Astrocyte (in vitro differentiated cells and primary cell): ENCODE measurements around the gene C3orf22. TPM values are rescaled to one million over a fixed set of nuclear protein-coding genes. Genes with fewer than 3 reads are reported as not detected.

Experiments
- DNase-seq: peaks from one replicate; pipeline ENCODE4 v3.0.0-alpha.2; 2010; ENCODE audit warnings: low read depth
- FAIRE-seq: peaks from 2 replicates; lab custom pipeline; 2011; peaks lifted over from hg19 to GRCh38; lab: Jason Lieb, UNC
- H2AFZ ChIP-seq: 2 replicates; pipeline ENCODE4 v1.6.0; 2012; ENCODE audit warnings: low read depth, low read length, inconsistent platforms
- H3K27ac ChIP-seq: 2 replicates; pipeline ENCODE4 v1.5.1; 2011; ENCODE audit warnings: low read depth, low read length, inconsistent platforms
- H3K27me3 ChIP-seq: 2 replicates; pipeline ENCODE4 v1.6.0; 2011; ENCODE audit warnings: low read length, inconsistent platforms; ENCODE audit not compliant: insufficient read depth
- H3K36me3 ChIP-seq: 2 replicates; pipeline ENCODE4 v1.5.1; 2011; ENCODE audit warnings: low read length, inconsistent platforms; ENCODE audit not compliant: insufficient read depth
- H3K4me1 ChIP-seq: 2 replicates; pipeline ENCODE4 v1.5.1; 2011; ENCODE audit warnings: low read length, inconsistent platforms; ENCODE audit not compliant: insufficient read depth
- H3K4me2 ChIP-seq: 2 replicates; pipeline ENCODE4 v1.6.0; 2012; ENCODE audit warnings: low read length, inconsistent platforms
- H3K4me3 ChIP-seq: 2 replicates; pipeline ENCODE4 v1.5.1; 2011; ENCODE audit warnings: low read depth, mild to moderate bottlenecking, low read length, inconsistent platforms; ENCODE audit not compliant: insufficient read depth
- H3K79me2 ChIP-seq: 2 replicates; pipeline ENCODE4 v1.6.0; 2012; ENCODE audit warnings: mild to moderate bottlenecking, low read length, inconsistent platforms; ENCODE audit not compliant: insufficient read depth
- H3K9ac ChIP-seq: 2 replicates; pipeline ENCODE4 v1.6.0; 2012; ENCODE audit warnings: mild to moderate bottlenecking, low read length, inconsistent platforms
- H3K9me3 ChIP-seq: 2 replicates; pipeline ENCODE4 v1.5.1; 2012; ENCODE audit warnings: low read depth, mild to moderate bottlenecking, low read length, inconsistent platforms; ENCODE audit not compliant: insufficient read depth
- H4K20me1 ChIP-seq: 2 replicates; pipeline ENCODE4 v1.6.0; 2012; ENCODE audit warnings: low read length, inconsistent platforms; ENCODE audit not compliant: insufficient read depth
- H3K27ac Mint-ChIP-seq: one replicate; pipeline ENCODE4 v1.8.0; 2021; ENCODE audit warnings: mild to moderate bottlenecking, mixed read lengths; ENCODE audit not compliant: unreplicated experiment
- H3K27me3 Mint-ChIP-seq: one replicate; pipeline ENCODE4 v1.8.0; 2021; ENCODE audit warnings: low read depth, mixed read lengths; ENCODE audit not compliant: unreplicated experiment
- H3K36me3 Mint-ChIP-seq: one replicate; pipeline ENCODE4 v1.8.0; 2021; ENCODE audit warnings: low read depth, mixed read lengths; ENCODE audit not compliant: unreplicated experiment
- H3K4me1 Mint-ChIP-seq: one replicate; pipeline ENCODE4 v1.8.0; 2021; ENCODE audit warnings: low read depth, mixed read lengths; ENCODE audit not compliant: unreplicated experiment
- H3K4me3 Mint-ChIP-seq: one replicate; pipeline ENCODE4 v1.8.0; 2021; ENCODE audit warnings: mild to moderate bottlenecking, moderate library complexity, mixed read lengths; ENCODE audit not compliant: unreplicated experiment
- H3K9me3 Mint-ChIP-seq: one replicate; pipeline ENCODE4 v1.8.0; 2021; ENCODE audit warnings: mild to moderate bottlenecking, mixed read lengths; ENCODE audit not compliant: unreplicated experiment
- CTCF ChIP-seq: IDR thresholded peaks from 2 replicates; pipeline ENCODE4 v1.5.1; 2011; ENCODE audit warnings: low read depth, mild to moderate bottlenecking, inconsistent platforms, low read length, moderate library complexity; ENCODE audit not compliant: insufficient read depth
- EZH2 ChIP-seq: IDR thresholded peaks from 2 replicates; pipeline ENCODE4 v1.6.1; 2012; ENCODE audit warnings: mild to moderate bottlenecking, low read length, inconsistent platforms; ENCODE audit not compliant: insufficient read depth
- total RNA-seq: library from RNA; stranded (reverse); gene quantifications from 2 replicates; pipeline ENCODE4 v1.2.1, GENCODE V29; 2021

Gene C3orf22
- total RNA-seq, 1 donor from 2014 or later: not detected

GRCh38 chr3:126553284-126554084, 5.2 kb downstream of the C3orf22 start:
- Histone ChIP-seq H3K79me2 (no peaks in the 10 kb centered on the region), H3K4me3 (no peak overlapping the region), H3K27me3 (peaks cover 19% of the 10 kb centered on the region), H4K20me1 (no peaks in the 10 kb centered on the region), H3K27ac (no peak overlapping the region), H2AFZ (no peak overlapping the region), H3K9me3 (no peaks in the 10 kb centered on the region), H3K36me3 (no peaks in the 10 kb centered on the region), H3K9ac (no peak overlapping the region), H3K4me1 (no peaks in the 10 kb centered on the region), H3K4me2 (no peak overlapping the region)
- Mint-ChIP-seq H3K27ac (no peak overlapping the region), H3K36me3 (no peaks in the 10 kb centered on the region), H3K4me1 (no peaks in the 10 kb centered on the region), H3K4me3 (no peak overlapping the region), H3K9me3 (no peaks in the 10 kb centered on the region), H3K27me3 (peaks cover 24% of the 10 kb centered on the region)
- DNase-seq: no peak
- no peak for FAIRE-seq
- TF ChIP-seq CTCF (no peak), EZH2 (no peak)

- Histone ChIP-seq H2AFZ (no peak overlapping the region), H3K27me3 (peaks cover 22% of the 10 kb centered on the region), H3K4me1 (no peaks in the 10 kb centered on the region), H3K27ac (no peak overlapping the region), H3K9me3 (no peaks in the 10 kb centered on the region), H3K36me3 (no peaks in the 10 kb centered on the region), H3K4me3 (no peak overlapping the region), H4K20me1 (no peaks in the 10 kb centered on the region), H3K4me2 (no peak overlapping the region), H3K79me2 (no peaks in the 10 kb centered on the region), H3K9ac (no peak overlapping the region)
- DNase-seq: no peak
- H3K4me3 Mint-ChIP-seq: no peak overlapping the region
- no peak for FAIRE-seq
- H3K36me3 Mint-ChIP-seq: no peaks in the 10 kb centered on the region
- H3K27ac Mint-ChIP-seq: no peak overlapping the region
- H3K9me3 Mint-ChIP-seq: no peaks in the 10 kb centered on the region
- TF ChIP-seq CTCF (no peak), EZH2 (no peak)
- peaks cover 24% of the 10 kb centered on the region for H3K27me3 Mint-ChIP-seq
- H3K4me1 Mint-ChIP-seq: no peaks in the 10 kb centered on the region
These were observed 5.9 kb downstream of the C3orf22 start for GRCh38 chr3:126552688-126553283.
